GM15510 (cell line): ENCODE results near the gene CARF.

Experiments used
- POLR2A ChIP-seq: IDR thresholded peaks from 3 replicates; pipeline ENCODE4 v1.6.1; 2011; ENCODE audit warnings: borderline replicate concordance; ENCODE audit not compliant: insufficient read length; ENCODE audit errors: extremely low read depth

Gene CARF

DNA sequence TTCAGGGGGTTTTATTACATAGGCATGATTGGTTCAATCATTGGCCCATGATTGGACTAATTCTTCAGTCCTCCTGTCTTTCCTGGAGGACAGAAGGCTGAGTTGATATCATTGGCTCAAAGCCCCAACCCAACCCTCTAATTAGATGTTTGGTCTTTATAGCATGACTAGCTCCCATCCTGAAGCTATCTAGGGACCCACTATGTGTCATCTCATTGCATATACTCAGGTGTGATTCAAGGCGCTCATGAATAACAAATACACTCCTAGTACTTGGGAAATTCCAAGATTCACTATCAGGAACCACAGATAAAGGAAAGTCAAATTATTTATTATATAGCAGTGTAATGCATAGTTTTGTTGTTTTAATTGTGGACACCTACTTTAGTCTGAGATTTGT lies 77.7 kb downstream of the CARF start:
- TF ChIP-seq POLR2A = no peak

DNA sequence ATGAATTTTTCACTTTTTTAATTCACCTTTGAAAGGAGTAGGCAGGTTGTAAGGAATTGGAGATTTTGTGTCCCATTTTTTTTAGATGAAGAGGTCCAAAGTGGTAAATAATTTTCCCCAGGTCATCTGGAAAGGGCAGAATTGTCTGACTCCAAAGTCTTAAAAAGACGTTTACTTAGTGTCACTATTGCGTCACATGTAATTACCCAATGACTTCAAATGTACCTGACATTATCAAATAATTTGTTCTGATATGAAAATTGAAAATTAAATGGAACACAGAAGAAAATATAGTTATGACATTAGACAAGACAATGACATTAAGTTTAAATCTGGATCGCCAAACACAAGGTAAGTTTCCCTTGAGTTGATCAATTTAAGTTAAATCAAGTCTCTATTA lies 78.4 kb downstream of the CARF start:
- TF ChIP-seq POLR2A = no peak

DNA sequence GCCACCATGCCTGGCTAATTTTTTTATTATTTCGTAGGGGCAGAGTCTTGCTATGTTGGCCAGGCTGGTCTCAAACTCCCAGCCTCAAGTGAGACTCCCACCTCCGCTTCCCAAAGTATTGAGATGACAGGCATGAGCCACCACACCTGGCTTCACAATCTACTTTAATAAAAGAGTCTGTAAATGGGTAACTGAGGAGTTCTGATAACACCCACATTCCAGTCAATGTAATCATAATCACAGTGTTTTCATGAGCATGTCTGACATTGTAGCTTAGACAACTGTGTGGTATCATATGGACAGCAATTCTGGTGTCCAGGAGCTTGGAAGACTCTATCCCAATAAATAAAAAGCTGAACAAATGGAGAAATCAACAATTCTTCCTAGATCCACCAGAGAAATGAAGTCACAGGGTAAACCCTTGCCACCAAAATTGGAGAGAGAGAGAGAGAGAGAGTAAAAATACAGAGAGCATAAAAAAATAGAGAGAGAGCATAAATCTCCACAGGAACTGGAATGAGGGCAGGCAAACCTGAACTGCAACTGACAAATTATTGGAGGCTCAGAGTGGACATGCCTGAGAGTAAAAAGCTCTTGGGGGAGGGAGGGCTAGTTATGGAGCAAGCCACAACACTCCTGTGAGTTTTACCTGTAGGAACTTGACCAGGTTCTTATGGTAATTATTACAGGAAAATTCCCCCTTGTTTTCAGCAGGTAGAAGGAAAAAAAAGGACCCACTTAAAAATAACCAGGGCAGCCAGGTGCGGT lies 90.2 kb downstream of the CARF start:
- no peak for TF ChIP-seq POLR2A

DNA sequence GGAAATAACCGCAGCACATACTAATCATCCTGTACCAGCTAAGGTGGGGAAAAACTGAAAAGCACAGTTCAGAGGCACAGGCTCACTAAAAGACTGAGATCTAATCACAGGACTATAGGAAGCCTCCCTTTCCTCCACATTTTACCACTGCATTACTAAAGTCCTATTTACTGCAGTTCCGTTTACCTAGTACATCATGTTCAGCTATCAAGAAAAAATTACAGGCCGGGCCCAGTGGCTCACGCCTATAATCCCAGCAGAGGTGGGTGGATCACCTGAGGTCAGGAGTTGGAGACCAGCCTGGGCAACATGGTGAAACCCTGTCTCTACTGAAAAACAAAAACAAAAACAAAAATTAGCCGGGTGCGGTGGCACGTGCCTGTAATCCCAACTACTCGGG lies 91.6 kb downstream of the CARF start:
- no peak for TF ChIP-seq POLR2A

DNA sequence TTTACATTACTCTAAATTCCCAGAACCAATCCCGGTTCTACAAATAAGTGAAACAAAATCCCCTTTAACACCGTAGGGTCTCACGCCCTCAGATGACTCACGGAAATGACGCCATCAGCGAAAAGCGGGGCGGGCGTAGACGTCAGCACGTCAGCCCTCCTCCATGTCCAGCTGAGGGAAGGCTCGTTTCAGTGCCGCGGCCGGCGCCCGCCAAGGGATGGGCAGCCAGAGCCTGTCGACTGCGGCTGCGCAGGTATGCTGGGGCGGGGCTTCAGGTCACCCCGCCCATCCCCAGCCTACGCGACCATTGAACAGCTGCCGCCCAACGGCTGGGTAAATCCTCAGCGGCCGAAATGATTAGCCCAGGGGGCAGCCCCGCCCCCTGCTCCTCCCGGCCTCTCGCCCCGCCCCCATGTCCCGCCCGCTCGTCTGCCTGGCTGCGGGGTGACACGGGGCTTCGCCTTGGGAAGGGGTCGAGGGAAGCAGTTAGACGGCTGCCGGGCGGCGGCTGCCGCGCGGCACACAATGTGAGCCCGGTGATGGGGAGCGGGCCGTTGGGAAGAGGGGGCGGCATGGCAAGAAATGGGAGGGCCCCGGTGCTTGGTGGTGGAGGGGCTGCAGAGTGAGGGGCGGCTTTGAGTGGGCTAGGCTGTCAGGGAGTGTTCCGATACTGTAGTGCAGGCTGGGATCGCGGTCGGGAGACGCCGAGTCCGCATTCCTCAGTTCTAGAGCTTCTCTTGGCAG lies 102.6 kb downstream of the CARF start, which contains the start of gene NBEAL1:
Gene NBEAL1 (plus strand): TSS at position 420 of the 744 bp plus-strand sequence. CDS start 1,510 bp downstream, outside the sequence.
- peak; percentile 48 for TF ChIP-seq POLR2A

DNA sequence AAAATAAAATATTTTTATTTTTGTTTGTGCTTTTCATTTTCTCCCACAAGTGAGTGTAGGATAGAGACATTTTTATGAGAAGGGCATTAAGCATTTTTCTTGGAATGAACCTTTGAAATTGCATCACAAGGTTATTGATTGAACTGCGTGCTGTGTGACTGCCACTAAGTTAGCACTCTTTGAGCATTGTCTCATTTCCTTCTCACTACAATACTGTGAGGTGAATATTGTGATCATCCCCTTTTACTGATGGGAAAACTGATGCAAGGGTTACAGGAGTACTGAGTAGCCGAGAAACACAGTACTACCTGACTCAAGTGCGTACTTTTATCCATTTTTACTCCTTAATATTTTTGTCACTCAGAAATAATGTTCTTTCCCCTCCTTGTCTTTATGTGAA lies 104.6 kb downstream of the CARF start:
- no peak for TF ChIP-seq POLR2A

DNA sequence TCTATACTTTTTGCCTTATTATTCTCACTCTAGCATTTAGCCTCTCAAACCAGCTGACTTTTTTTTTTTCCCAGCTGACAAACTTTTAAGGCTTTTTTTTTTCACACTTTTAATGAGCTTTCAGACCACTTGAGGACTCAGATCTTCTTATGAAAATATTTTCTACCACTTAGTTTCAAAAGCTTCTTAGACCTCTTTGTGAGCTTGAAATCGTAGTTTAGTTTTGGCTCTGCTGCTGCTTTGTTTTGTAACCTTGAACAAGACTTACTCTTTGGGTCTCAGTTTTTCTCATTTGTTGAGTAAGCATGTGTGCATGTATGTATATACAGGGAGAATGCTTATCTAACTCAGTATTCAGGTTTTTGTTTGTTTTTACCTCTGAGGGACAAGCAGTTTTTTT lies 106.1 kb downstream of the CARF start:
- no peak for TF ChIP-seq POLR2A

DNA sequence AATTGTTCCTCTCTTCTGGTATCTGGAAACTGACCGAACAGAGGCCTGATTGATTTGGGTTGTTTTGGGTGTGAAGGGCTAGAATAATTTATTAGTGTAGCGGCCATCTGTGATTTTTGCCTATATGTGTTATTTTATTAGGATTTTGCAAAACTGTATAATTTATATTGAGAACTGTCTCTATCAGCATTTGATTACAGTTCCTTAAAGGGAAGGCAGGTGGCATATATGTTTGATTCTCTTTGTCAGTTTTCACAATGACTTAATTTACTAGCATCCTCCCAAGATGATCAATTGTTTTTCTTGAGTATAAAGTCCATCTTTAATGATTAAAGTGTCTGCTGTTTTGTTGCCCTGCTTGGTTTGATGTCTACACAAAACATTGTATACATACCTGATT lies 107.1 kb downstream of the CARF start:
- TF ChIP-seq POLR2A = no peak

DNA sequence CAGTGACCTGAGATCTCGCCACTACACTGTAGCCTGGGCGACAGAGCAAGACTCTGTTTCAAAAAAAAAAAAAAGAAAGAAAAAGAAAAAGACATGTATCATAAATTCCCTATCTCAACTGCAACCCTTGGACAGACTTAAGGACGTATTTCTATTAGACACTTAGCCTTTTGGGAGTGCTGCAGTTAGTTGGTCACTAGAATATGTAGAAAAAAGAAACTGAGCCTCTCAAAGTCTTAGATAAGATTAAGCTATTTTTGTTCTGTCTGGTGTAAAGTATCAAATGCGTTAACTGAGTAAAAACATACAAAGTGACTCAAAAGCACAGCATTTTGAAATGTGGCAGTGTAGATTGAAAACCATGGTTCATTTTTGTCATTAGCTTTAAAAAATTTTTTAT lies 109.9 kb downstream of the CARF start:
- TF ChIP-seq POLR2A = no peak

DNA sequence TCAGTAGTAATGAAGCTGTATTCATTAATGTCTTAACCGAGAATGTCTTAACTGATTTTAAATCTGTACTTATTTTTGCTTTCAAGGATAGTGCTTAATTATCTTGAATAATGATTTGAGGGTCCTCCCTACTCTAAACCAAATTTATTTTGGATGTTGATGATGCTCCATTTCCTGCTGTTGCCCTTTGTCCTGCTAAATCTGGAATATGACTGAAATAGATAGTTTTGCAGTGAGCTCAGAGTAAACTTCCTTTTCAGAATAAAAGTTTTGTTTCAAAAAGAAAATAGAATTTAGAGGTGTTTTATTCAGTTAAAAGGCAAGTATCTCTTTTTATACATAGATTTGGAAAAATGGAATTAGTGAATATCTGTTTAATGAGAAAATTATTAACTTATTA lies 110.7 kb downstream of the CARF start:
- TF ChIP-seq POLR2A = no peak

DNA sequence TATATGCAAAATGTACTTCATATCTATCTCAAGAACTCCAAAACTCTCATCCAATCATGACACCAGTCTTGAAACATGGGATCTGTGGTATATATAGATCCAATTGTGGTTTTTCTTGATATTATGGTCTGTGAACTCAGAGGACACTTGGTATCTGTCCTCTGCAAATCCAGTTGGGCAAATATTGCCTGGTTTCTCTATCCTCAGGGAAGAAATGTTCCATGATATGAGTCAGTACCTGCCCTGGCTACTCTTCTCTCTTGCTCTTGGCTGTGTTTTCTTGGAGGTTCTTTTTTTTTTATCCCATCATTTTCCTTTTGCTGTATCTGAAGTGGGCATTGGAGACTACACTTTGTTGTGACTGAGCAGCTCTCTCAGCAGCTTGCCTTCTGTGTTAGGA lies 113.5 kb downstream of the CARF start:
- TF ChIP-seq POLR2A = no peak

DNA sequence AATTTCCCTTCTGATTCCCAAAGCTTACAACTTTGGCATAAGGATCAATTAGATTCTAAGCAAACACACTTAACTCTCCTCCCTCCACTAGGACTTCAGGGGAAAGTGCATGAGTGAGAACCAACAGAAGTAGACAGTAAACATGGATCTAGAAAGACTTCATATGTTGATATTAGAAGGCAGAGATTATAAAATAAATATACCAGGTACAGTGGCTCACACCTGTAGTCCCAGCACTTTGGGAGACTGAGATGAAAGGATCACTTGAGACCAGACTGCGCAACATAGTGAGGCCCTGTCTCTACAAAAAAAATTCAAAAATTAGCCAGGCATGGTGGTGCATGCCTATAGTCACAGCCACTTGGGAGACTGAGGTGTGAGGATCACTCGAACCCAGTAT lies 118.5 kb downstream of the CARF start:
- no peak for TF ChIP-seq POLR2A

DNA sequence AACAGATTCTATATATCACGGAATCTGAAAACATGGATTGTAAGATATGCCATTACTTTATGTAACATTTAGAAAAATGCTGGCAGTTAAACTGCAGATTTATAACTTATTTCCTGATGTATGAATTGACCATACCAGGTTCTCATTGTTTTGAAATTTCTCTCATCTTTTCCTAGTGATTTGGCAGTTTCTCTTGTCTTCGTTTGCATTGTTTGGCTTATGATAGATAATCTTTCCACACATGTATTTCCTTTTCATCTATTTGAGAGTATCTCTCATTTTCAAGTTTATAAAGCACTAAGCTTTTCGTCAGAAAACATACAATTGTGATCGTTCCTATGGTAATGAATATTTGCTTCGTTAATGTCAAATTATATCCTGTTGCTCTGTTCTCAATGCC lies 118.9 kb downstream of the CARF start:
- TF ChIP-seq POLR2A = no peak

DNA sequence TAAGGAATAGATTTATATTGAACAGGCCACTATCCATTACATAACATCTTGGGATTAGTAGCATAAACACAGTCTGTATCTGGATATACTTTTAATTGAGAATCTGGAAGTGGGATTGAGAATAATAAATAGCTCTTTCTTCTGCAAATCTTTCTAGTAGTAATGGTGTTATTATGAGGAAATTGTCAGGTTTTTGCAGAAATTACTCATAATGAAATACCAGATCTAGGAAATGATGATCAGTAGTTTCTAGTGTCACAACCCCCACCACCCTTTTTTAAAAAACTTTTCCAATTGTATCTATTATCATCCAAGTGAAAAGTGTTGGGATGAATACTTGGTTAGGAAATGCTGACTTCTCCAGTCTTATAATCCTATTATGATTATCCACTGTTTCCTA lies 121.3 kb downstream of the CARF start:
- TF ChIP-seq POLR2A = no peak

DNA sequence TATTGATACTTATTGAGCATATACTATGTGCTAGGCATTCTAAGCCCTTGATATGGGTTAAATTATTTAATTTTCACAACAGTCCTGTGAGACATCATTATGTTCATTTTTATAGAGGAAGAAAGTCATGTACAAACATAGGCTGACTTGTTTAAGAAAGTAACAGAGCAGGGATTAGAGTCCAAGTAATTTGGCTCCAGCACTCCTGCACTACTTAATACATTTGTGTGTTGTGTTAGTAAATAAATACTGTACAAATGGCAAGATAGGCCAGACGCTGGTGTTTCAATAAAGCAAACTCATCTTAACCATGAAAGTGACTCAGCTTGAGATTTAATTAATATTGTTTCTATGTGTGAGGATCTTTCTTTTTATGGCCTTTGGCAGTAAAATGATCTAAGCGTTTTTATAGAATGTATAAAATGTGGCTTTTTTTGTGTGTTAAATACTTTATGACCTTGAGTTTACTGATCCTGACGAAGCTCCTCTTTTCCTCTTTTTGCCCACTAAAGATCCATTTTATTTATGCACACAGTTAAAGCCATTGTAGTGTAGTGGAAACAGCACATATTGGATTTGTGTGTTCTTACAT lies 123.9 kb downstream of the CARF start:
- no peak for TF ChIP-seq POLR2A
